ENCODE measurements around the gene CEPT1.

Gene CEPT1

DNA sequence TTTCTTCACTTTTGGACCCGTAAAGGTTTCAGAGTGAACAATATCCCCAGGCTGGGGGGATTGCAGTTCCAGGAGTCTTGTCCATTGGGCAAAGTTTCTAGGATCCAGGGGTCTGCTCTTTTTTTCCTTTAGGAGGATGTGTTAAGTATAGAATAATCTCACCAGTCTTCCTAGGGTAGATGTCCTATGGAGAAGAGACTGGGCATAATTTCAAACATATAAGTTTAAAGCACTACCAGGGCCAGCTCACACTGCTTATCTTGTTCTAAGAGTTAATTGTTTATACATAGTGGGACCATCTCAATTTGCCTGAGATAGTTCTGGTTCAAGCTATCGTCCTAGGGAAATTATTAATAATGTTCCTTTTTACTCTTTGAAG, 88.7 kb downstream of the CEPT1 start:
- no peak for DNase-seq

- DNase-seq: no peak
Measured at GRCh38 chr1:111232134-111232533, 92.1 kb downstream of the CEPT1 start.

DNA sequence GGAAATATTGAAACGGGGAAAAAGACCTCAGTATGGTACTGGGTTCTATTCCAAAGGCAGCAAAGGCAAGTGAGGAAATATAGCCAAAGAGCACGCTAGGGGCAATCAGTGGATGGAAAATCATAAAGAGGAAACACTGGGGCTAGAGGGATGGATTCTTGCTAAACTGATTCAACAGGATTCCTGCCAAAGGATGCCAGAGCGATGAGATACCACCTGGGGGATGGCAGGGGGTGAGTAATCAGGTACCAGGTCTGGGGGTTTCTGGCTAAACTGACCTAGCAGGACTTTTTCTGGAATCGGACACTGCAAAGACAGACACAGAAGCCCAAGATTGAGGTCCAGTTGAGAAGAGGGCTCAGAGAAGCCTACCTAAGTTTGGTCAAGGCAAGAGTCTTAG, 94.2 kb downstream of the CEPT1 start:
- no peak for DNase-seq
